Panc1 (cell line): ENCODE measurements around the gene PDE1C.

Experiments
- TF ChIP-seq, protein P1 (sequence below), 2 experiments: IDR thresholded peaks; 2 replicates each; pipeline ENCODE4 v1.6.1; 2011 to 2012; ENCODE audit warnings: low read depth in 2 of 2, control low read depth in 1 of 2, low read length in 1 of 2, mild to moderate bottlenecking in 1 of 2, moderate library complexity in 1 of 2; ENCODE audit not compliant: insufficient read depth in 1 of 2
- TF ChIP-seq, protein P2 (sequence below): fragments of 450-650 bp; IDR thresholded peaks from 2 replicates; pipeline ENCODE4 v1.5.1; 2017; ENCODE audit warnings: mild to moderate bottlenecking

DNA sequence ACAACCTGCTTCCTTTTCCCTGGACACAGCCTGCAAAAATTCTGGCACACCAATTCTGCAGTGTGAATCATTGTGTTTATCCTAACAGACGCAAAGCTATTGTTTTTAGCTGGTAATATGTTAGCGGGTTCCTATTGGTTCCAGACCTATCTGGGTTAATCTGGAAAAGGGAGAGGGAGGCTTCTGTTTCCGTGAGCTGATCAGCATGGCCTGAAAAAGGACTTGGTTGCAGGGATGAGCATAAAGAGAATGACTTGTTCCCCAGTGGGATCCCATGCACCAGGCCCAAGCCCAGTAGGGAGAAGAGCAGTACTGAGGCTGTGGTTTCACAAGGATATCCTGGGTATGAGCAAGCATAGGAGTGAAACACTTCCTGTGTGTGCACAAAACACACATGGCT lies 78.4 kb downstream of the PDE1C start:
- TF ChIP-seq, protein P1, sequence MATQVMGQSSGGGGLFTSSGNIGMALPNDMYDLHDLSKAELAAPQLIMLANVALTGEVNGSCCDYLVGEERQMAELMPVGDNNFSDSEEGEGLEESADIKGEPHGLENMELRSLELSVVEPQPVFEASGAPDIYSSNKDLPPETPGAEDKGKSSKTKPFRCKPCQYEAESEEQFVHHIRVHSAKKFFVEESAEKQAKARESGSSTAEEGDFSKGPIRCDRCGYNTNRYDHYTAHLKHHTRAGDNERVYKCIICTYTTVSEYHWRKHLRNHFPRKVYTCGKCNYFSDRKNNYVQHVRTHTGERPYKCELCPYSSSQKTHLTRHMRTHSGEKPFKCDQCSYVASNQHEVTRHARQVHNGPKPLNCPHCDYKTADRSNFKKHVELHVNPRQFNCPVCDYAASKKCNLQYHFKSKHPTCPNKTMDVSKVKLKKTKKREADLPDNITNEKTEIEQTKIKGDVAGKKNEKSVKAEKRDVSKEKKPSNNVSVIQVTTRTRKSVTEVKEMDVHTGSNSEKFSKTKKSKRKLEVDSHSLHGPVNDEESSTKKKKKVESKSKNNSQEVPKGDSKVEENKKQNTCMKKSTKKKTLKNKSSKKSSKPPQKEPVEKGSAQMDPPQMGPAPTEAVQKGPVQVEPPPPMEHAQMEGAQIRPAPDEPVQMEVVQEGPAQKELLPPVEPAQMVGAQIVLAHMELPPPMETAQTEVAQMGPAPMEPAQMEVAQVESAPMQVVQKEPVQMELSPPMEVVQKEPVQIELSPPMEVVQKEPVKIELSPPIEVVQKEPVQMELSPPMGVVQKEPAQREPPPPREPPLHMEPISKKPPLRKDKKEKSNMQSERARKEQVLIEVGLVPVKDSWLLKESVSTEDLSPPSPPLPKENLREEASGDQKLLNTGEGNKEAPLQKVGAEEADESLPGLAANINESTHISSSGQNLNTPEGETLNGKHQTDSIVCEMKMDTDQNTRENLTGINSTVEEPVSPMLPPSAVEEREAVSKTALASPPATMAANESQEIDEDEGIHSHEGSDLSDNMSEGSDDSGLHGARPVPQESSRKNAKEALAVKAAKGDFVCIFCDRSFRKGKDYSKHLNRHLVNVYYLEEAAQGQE (IDR thresholded peaks at IDR 0.05; ENCODE audit: insufficient read depth in 1 of 2, low read depth in 2 of 2, low read length in 1 of 2): no peak
- TF ChIP-seq, protein P2, sequence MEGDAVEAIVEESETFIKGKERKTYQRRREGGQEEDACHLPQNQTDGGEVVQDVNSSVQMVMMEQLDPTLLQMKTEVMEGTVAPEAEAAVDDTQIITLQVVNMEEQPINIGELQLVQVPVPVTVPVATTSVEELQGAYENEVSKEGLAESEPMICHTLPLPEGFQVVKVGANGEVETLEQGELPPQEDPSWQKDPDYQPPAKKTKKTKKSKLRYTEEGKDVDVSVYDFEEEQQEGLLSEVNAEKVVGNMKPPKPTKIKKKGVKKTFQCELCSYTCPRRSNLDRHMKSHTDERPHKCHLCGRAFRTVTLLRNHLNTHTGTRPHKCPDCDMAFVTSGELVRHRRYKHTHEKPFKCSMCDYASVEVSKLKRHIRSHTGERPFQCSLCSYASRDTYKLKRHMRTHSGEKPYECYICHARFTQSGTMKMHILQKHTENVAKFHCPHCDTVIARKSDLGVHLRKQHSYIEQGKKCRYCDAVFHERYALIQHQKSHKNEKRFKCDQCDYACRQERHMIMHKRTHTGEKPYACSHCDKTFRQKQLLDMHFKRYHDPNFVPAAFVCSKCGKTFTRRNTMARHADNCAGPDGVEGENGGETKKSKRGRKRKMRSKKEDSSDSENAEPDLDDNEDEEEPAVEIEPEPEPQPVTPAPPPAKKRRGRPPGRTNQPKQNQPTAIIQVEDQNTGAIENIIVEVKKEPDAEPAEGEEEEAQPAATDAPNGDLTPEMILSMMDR: no peak
